HG02678 (cell line): Measurements from ENCODE around the gene CACNG7.

ENCODE experiments used
- ATAC-seq: cut with Tn5 transposase; IDR thresholded peaks from one replicate; pipeline ENCODE4 v1.9.1; 2021; ENCODE audit warnings: mild to moderate bottlenecking, moderate library complexity; ENCODE audit not compliant: unreplicated experiment

The CACNG7 gene

GRCh38 chr19:53903055-53903680 lies 5.9 kb upstream of the CACNG7 start:
- ATAC-seq, result no peak

GRCh38 chr19:53904909-53905308 lies 4.2 kb upstream of the CACNG7 start:
- ATAC-seq, result no peak

DNA sequence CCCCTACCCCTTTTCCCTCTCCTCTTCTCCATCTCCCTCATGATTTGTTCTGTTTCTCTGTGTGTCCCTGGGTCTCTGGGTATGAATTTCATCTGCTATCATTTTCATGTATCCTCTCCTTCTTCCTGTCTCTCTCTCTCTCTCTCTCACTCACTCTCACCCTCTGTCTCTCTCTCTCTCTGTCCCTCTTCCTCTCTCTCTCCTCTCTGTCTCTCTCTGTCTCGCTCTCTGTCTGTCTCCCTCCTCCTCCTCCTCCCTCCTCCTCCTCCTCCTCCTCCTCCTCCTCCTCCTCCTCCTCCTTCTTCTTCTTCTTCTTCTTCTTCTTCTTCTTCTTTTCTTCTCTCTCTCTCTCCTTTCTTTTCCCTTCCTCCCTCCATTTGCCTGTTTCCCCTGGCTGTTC lies 3.3 kb upstream of the CACNG7 start:
- no peak for ATAC-seq

- ATAC-seq, result no peak
Measured at GRCh38 chr19:53906211-53907192, 2.6 kb upstream of the CACNG7 start.

DNA sequence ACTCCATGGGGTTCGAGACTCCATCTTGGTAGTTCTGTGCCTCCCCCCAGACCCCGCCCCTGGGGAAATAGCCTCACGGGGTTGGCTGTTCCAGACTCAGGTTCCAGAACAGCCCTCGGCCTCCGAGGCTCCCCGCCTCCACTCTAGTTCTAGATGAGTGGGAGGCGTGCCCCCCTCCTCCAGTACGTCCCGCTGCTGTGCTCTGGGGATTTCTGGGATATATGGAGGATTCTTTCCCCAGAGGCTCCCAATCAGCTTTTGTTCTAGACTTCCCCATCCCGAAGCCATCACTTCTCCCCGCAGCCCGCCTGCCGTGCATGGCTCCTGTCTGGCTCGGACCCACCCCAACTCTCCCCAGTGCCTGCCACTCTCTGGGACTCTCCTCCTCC lies 1.9 kb upstream of the CACNG7 start:
- no peak for ATAC-seq

DNA sequence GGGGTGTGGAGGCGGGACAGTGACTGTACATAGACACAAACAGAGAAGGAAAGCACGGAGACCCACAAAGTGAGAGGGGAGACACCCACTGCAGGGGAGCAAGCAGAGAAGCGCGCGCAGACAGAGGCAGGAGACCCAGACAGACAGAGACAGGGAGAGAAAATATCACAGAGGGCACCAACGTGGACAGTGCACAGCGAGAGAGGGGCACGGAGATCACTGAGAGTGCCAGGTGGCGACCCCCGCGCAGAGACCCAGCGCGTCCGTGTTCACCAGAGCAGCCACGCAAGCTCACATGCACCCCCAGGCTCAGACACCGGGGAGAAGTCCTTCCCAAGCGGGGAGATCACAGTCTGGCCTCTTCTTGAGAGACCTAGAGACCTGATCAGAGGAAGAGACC lies 1.4 kb upstream of the CACNG7 start:
- ATAC-seq, result no peak

- ATAC-seq, result no peak
Measured at GRCh38 chr19:53908106-53908934, 758 bp upstream of the CACNG7 start.

- no peak for ATAC-seq
Measured at GRCh38 chr19:53909471-53910169, 542 bp downstream of the CACNG7 start.

GRCh38 chr19:53910170-53910518 lies 1.1 kb downstream of the CACNG7 start:
- ATAC-seq, result no peak

DNA sequence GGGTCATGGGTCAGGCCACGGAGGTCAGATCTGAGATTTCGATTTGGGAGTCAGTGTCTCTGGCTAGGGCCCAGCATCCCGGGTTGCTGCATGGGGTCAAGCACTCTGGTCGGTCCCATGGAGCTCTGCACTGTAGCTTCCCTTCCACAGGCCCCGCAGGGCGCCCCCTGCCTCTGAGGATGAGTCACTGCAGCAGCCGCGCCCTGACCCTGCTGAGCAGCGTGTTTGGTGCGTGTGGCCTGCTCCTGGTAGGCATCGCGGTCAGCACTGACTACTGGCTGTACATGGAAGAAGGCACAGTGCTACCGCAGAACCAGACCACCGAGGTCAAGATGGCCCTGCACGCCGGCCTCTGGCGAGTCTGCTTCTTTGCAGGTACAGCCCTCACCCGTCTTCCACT lies 3.6 kb downstream of the CACNG7 start:
- no peak for ATAC-seq

DNA sequence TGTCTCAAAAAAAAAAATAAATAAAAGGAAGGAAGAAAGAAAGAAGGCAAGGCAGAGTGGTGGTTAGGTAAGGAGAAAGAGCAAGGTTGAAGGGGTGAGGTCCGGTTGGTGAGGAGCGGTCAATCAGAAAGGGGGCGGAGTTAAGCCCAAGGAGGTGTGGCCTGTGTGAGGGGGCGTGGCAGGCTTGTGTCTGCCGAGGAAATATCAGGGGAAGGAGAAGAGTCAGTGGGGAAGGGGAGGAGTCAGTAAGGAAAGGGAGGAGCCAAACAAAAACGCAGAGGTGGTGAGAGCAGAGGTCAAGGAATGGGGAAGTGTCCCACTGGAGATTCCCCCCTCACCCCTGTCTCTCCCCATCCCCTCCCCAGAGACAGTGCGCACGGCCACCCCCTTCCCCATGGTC lies 5.9 kb downstream of the CACNG7 start:
- no peak for ATAC-seq

- no peak for ATAC-seq
Measured at GRCh38 chr19:53916004-53916403, 6.9 kb downstream of the CACNG7 start.

- no peak for ATAC-seq
Measured at GRCh38 chr19:53917356-53917755, 8.3 kb downstream of the CACNG7 start.

GRCh38 chr19:53927739-53928138 lies 18.7 kb downstream of the CACNG7 start:
- ATAC-seq, result no peak

GRCh38 chr19:53936029-53936428 lies 27.0 kb downstream of the CACNG7 start:
- ATAC-seq, result no peak

DNA sequence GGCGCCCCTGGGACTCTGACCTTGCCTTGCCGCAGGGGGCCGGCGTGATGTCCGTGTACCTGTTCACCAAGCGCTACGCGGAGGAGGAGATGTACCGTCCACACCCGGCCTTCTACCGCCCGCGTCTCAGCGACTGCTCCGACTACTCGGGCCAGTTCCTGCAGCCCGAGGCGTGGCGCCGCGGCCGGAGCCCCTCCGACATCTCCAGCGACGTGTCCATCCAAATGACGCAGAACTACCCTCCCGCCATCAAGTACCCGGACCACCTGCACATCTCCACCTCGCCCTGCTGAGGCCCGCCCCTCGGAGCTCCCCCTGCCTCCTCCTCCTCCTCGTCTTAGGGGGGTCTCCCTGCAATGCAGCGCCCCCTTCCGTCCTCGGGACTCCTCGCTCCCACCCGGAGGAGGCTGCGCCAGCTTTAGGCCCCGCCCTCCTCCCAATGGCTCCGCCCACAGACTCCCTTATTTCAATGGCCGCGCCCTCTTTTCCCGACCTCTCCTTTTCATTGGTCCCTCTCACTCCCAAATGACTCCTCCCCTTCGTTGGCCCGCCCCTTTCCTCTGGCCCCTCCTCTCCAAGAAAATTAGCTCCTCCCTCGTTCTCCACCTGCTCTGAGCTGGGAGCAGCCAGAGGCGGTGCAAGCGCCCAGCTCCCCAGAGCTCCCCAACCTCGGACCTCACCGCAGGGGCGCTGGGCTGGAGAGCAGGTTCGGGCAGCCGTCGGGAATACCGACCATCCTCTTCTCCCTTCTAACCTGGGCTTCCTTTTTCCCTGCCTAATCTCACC lies 33.1 kb downstream of the CACNG7 start:
- ATAC-seq, result no peak

DNA sequence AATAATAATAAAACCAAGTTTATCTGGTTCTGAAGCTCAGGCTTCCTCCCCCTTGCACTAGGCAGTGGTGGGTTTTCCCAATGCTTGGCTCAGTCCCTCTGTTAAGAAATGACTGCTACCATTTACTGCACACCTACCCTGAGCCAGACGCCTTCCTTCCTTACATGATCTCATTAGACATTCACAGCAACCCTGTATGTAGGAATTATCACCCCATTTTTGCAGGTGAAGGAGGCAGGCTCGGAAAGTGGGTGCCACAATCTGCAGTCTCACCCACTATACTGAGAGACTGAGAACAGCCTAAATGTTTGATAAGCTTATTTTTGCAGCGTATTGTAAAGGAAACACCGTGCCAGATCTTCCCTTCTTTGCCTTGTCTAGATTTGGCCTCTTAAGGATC lies 35.3 kb downstream of the CACNG7 start:
- ATAC-seq, result no peak

DNA sequence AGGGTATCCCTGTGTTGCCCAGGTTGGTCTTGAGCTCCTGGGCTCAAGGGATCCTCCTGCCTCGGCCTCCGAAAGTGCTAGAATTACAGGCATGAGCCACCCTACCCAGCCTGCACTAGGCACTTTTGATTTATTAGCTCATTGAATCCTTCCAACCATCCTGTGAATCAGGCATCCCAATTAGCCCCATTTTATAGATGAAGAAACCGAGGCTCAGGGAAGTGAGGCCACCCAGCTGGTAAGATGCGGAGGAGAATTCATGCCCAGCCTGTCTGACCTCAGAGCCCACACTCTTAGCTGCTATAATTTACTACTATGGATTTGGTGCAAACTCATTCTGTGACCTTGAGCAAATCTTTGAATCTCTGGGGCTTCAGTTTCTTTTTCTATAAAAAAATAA lies 35.9 kb downstream of the CACNG7 start:
- no peak for ATAC-seq

GRCh38 chr19:53945441-53945840 lies 36.4 kb downstream of the CACNG7 start:
- no peak for ATAC-seq

GRCh38 chr19:53945998-53946397 lies 36.9 kb downstream of the CACNG7 start:
- no peak for ATAC-seq
